ENCODE measurements around the gene LUC7L2.

DNA sequence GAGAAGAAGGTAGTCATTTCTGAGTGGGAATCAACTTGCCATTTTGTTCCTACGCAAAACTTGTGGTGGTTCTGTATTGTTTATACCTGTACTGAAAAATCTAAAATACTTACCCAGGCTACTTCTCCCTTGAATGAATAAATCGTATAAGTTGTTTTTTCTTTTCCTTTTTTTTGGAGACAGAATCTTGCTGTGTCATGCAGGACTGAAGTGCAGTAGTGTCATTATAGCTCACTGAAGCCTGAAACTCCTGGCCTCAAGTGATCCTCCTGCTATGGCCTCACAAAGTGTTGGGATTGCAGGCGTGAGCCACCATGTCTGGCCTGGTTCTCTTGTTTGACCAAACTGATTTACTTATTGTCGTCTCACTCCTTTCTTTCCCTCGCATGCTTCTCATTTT is 27.9 kb downstream of the LUC7L2 start:
- no peak for TF ChIP-seq SIN3A (IDR thresholded peaks at IDR 0.05; ENCODE audit: borderline replicate concordance, insufficient read depth, low read length)
- TF ChIP-seq, protein P1, sequence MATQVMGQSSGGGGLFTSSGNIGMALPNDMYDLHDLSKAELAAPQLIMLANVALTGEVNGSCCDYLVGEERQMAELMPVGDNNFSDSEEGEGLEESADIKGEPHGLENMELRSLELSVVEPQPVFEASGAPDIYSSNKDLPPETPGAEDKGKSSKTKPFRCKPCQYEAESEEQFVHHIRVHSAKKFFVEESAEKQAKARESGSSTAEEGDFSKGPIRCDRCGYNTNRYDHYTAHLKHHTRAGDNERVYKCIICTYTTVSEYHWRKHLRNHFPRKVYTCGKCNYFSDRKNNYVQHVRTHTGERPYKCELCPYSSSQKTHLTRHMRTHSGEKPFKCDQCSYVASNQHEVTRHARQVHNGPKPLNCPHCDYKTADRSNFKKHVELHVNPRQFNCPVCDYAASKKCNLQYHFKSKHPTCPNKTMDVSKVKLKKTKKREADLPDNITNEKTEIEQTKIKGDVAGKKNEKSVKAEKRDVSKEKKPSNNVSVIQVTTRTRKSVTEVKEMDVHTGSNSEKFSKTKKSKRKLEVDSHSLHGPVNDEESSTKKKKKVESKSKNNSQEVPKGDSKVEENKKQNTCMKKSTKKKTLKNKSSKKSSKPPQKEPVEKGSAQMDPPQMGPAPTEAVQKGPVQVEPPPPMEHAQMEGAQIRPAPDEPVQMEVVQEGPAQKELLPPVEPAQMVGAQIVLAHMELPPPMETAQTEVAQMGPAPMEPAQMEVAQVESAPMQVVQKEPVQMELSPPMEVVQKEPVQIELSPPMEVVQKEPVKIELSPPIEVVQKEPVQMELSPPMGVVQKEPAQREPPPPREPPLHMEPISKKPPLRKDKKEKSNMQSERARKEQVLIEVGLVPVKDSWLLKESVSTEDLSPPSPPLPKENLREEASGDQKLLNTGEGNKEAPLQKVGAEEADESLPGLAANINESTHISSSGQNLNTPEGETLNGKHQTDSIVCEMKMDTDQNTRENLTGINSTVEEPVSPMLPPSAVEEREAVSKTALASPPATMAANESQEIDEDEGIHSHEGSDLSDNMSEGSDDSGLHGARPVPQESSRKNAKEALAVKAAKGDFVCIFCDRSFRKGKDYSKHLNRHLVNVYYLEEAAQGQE (IDR thresholded peaks at IDR 0.05; ENCODE audit: insufficient read depth in 1 of 2, low read depth in 2 of 2, low read length in 2 of 2): no peak
